Sigmoid colon (tissue), 7 donors: ENCODE data around the gene SIX1. TPM values are rescaled to one million over a fixed set of nuclear protein-coding genes. Genes with fewer than 3 reads are reported as not detected.

Experiments
- DNase-seq: peaks from one replicate; pipeline ENCODE4 v3.0.0-alpha.2; 2019
- H3K27ac ChIP-seq, 4 donors: fragments of 200-600 bp; sonication (generic); one replicate each; pipeline ENCODE4 v1.5.1; 2016 to 2019; ENCODE audit warnings: mild to moderate bottlenecking in 1 of 4
- H3K27me3 ChIP-seq, 3 donors: fragments of 200-600 bp; sonication (generic); one replicate each; pipeline ENCODE4 v1.5.1; 2019; ENCODE audit warnings: mild to moderate bottlenecking in 1 of 3
- H3K36me3 ChIP-seq, 4 donors: fragments of 200-600 bp; sonication (generic); one replicate each; pipeline ENCODE4 v1.5.1; 2016 to 2019
- H3K4me1 ChIP-seq, 4 donors: fragments of 200-600 bp; sonication (generic); one replicate each; pipeline ENCODE4 v1.5.1; 2017 to 2019
- H3K4me3 ChIP-seq, 4 donors: fragments of 200-600 bp; sonication (generic); one replicate each; pipeline ENCODE4 v1.5.1; 2017 to 2019; ENCODE audit warnings: mild to moderate bottlenecking in 2 of 4, moderate library complexity in 1 of 4
- H3K9me3 ChIP-seq, 4 donors: fragments of 200-600 bp in 3 of 4; sonication (generic) in 3 of 4; one replicate each; pipeline versions ENCODE4 v1.5.1 to v1.6.1; 2013 to 2019
- EP300 ChIP-seq, 4 donors: sonication (generic); formaldehyde crosslinking; IDR thresholded peaks; one replicate each; pipeline ENCODE4 v1.6.1; 2017; ENCODE audit warnings: antibody characterized with exemption in 4 of 4
- POLR2A ChIP-seq, 2 donors: fragments of 450-650 bp; IDR thresholded peaks; one replicate each; pipeline ENCODE4 v1.6.1; 2016; ENCODE audit warnings: antibody characterized with exemption in 2 of 2, mild to moderate bottlenecking in 2 of 2, moderate library complexity in 2 of 2
- POLR2AphosphoS5 ChIP-seq, 4 donors: sonication (generic); formaldehyde crosslinking; IDR thresholded peaks; one replicate each; pipeline ENCODE4 v1.6.1; 2017; ENCODE audit warnings: antibody characterized with exemption in 4 of 4
- WGBS, 2 donors: extraction: QIAGEN DNeasy Blood & Tissue Kit; methylation state at CpG; one replicate each; pipeline ENCODE4 v1.1.7; 2013; 5-methylcytosine and 5-hydroxymethylcytosine counted together
- intact Hi-C: fragments of 100-400 bp; cut with DNase I; formaldehyde crosslinking; loops from one replicate; pipeline ENCODE4 v1.15.1; 2023
- polyA plus RNA-seq, 3 donors: library from polyadenylated mRNA; stranded (reverse); fragments of 200-250 nt; gene quantifications; one replicate each; pipeline ENCODE4 v1.2.3, GENCODE V29; 2013
- total RNA-seq, 4 donors: library from RNA; depleted of rRNA; stranded (reverse); fragments of >200 nt; gene quantifications; one replicate each; pipeline ENCODE4 v1.1.0, GENCODE V29; 2016
- TF ChIP-seq, protein P1 (sequence below), 4 experiments: fragments of 450-650 bp in 3 of 4; fragments of 200-600 bp in 1 of 4; IDR thresholded peaks; one replicate each; pipeline ENCODE4 v1.5.1; 2016 to 2019; ENCODE audit warnings: antibody characterized with exemption in 4 of 4, mild to moderate bottlenecking in 3 of 4, moderate library complexity in 2 of 4
- donor health status: healthy with polysubstance abuse.
- donor health status: Bipolar disorder and iron deficiency.
- donor health status: healthy.

The SIX1 gene
- total and polyA plus RNA-seq, 7 donors = 0.01 to 0.71 TPM; not detected in 5

DNA sequence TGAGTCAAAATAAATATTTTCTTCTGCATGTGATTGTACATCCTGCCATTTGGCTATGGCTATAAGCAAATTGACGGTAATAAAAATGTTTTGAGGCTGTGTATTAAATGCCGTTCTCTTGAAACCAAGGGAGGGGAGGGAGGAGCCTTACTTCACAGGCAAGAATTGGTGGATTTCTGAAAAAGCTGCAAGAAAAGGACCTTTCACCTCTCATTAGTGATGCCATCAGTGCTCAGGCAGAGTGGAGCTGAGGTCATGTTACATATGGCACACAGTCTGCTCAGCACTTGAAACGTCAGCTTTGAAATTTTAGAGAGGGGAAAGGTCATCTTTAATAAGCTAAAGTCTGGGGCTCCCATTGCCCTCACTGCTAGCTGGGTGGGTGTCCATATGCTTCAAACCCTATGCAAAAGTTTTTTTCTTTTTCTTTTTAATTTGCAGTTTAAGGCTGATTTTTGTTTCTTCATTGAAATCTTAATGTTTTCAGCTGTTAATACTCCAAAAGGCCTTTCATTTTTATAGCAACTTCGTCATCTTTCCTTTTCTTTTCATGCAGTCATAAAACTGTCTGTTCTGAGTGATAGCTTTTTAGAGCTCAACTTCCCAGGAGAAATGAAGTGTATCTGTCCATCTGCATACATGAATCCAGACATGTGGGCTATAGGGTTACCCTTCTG lies 9.8 kb upstream of the SIX1 start:
- H3K4me3 ChIP-seq = no peak overlapping the region
- no peaks in the 10 kb centered on the region for H3K9me3 ChIP-seq
- DNase-seq = no peak
- intact Hi-C loops = no loop called here
- WGBS, 2 donors = 13 to 35% methylated on average over 4 of the region's 4 CpGs
- no peak overlapping the region for H3K27ac ChIP-seq
- H3K36me3 ChIP-seq = no peaks in the 10 kb centered on the region
- peaks cover 45 to 99% (median 68%) of the 10 kb centered on the region in 3 donors for H3K27me3 ChIP-seq
- H3K4me1 ChIP-seq = peaks cover 0 to 26% (median 20%) of the 10 kb centered on the region in 4 donors
- no peak for TF ChIP-seq POLR2AphosphoS5 (IDR thresholded peaks at IDR 0.05)
- no peak for TF ChIP-seq EP300 (IDR thresholded peaks at IDR 0.05)

DNA sequence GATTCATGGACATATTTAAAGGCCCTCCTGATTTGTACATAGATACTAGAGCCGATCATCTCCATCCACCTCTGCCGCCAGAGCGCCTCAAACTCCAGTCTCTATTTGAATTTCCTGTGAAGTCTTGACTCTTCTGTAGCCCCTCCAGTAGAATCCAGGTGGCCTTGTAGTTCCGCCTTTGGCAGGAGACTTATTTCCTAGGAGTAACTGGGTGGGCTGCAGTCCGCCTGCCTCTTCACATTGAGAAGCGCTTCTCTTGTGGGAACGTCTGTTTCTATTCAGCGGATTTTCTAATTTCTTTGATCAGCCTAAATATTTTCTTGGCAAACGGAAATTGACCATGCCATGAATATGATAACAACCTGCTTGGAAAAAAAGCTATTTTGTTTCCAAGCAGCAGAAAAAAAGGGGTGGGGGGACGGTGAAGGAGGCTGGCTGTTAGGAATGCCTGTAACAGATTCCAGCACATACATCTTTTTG lies 9.0 kb upstream of the SIX1 start:
- DNase-seq = no peak
- H3K27me3 ChIP-seq = peaks cover 52 to 99% (median 68%) of the 10 kb centered on the region in 3 donors
- H3K4me3 ChIP-seq = no peak overlapping the region
- H3K9me3 ChIP-seq = no peaks in the 10 kb centered on the region
- intact Hi-C loops = no loop called here
- H3K4me1 ChIP-seq = peaks cover 0 to 28% (median 21%) of the 10 kb centered on the region in 4 donors
- H3K36me3 ChIP-seq = no peaks in the 10 kb centered on the region
- 31 to 32% methylated on average over 10 of the region's 10 CpGs for WGBS, 2 donors
- no peak overlapping the region for H3K27ac ChIP-seq
- TF ChIP-seq POLR2AphosphoS5 (IDR thresholded peaks at IDR 0.05) (no peak), POLR2A (IDR thresholded peaks at IDR 0.05) (no peak)

DNA sequence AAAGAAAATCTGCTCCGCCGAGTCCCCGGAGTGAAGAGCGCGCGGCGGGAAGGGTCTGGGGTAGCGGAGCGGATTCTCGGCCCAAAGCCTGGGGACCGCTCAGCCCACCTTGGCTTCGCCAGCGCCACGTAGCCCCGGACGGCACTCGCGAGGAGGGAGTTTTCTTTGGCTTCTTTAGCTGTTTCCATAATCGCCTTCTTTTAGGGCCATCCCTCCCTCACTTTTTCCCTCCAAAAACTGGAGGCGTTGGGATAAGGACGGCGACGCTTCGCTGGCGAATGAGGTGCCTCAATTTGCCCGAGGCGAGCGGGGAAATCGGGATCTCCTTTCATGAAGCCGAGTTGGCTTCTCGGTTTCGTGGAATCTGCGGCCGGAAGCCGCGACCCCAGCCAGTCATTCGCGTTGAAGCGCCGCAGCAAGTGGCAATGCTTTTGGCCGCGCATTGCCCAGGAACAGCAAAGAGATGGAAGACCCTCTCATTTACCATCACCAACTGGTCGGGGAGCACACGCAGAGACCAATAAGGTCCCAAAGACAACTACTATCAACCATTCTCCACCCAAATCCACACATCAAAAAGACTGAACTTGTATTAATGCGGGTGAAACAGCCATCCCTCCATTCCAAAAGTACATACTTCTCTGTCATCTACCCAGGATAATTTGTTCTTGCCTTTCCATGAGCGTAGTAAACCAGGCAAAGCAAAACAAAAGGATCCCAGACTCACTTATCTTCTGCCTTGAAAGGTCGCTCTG lies 8.4 kb upstream of the SIX1 start:
- intact Hi-C loops = no loop called here
- TF ChIP-seq POLR2A (IDR thresholded peaks at IDR 0.05) = no peak
- no peak for TF ChIP-seq EP300 (IDR thresholded peaks at IDR 0.05)
- no peak for TF ChIP-seq POLR2AphosphoS5 (IDR thresholded peaks at IDR 0.05)
- TF ChIP-seq, protein P1, sequence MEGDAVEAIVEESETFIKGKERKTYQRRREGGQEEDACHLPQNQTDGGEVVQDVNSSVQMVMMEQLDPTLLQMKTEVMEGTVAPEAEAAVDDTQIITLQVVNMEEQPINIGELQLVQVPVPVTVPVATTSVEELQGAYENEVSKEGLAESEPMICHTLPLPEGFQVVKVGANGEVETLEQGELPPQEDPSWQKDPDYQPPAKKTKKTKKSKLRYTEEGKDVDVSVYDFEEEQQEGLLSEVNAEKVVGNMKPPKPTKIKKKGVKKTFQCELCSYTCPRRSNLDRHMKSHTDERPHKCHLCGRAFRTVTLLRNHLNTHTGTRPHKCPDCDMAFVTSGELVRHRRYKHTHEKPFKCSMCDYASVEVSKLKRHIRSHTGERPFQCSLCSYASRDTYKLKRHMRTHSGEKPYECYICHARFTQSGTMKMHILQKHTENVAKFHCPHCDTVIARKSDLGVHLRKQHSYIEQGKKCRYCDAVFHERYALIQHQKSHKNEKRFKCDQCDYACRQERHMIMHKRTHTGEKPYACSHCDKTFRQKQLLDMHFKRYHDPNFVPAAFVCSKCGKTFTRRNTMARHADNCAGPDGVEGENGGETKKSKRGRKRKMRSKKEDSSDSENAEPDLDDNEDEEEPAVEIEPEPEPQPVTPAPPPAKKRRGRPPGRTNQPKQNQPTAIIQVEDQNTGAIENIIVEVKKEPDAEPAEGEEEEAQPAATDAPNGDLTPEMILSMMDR (IDR thresholded peaks at IDR 0.05) = no peak
- Histone ChIP-seq H3K9me3 (no peaks in the 10 kb centered on the region), H3K36me3 (no peaks in the 10 kb centered on the region), H3K27me3 (peaks cover 58 to 99% (median 73%) of the 10 kb centered on the region in 3 donors), H3K4me3 (peak overlapping the region; percentile 27 to 59 (median 48)), H3K4me1 (peaks cover 0 to 34% (median 26%) of the 10 kb centered on the region in 4 donors), H3K27ac (no peak overlapping the region)
- DNase-seq = no peak
- 2 to 4% methylated on average over 47 of the region's 47 CpGs for WGBS, 2 donors

DNA sequence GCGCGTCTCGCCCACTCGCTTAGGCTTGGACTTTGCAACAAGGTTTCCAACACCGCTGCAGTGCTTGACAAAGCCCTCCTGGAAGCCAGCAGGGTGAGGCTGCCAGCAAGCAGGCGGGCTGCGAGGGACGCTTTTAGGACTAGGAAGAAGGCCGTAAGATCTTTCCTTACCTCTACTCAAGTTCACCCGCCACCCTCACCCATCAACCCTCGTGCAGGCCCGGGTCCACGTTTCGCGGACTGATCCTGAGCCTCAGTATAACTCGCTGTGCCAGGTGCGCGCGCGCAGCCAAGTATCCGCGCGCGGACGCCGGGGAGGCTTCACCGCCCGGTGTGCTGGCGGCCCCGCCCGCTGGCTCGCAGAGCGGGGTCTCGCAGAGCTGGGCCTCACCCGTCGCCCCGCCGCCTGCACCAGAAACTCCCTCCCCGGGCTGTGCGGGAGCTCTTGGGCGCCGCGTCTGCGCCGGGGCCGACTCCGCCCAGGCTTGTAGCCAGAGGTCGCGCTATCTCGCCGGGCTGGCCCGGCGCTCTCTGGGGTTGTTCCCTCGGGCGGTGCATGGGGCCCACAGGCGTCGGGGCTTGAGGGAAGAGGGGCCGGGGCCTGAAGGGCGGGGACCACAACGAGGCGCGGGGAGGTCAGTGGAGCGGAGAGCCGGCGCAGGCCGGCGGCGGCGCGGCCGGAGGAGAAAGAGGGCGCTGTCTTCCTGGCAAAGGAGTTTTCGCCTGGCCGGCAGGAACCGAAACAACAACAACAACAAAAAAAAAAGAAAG lies 7.6 kb upstream of the SIX1 start:
- Histone ChIP-seq H3K27ac (no peak overlapping the region), H3K27me3 (peaks cover 66 to 100% (median 75%) of the 10 kb centered on the region in 3 donors), H3K4me3 (peak overlapping the region; percentile 27 to 59 (median 48)), H3K36me3 (no peaks in the 10 kb centered on the region), H3K9me3 (no peaks in the 10 kb centered on the region), H3K4me1 (peaks cover 0 to 42% (median 32%) of the 10 kb centered on the region in 4 donors)
- TF ChIP-seq, protein P1 (IDR thresholded peaks at IDR 0.05) = no peak
- TF ChIP-seq POLR2AphosphoS5 (IDR thresholded peaks at IDR 0.05) = no peak
- TF ChIP-seq POLR2A (IDR thresholded peaks at IDR 0.05) = no peak
- no peak for TF ChIP-seq EP300 (IDR thresholded peaks at IDR 0.05)
- WGBS, 2 donors = 1 to 2% methylated on average over 75 of the region's 75 CpGs
- DNase-seq = no peak
- intact Hi-C loops = no loop called here

DNA sequence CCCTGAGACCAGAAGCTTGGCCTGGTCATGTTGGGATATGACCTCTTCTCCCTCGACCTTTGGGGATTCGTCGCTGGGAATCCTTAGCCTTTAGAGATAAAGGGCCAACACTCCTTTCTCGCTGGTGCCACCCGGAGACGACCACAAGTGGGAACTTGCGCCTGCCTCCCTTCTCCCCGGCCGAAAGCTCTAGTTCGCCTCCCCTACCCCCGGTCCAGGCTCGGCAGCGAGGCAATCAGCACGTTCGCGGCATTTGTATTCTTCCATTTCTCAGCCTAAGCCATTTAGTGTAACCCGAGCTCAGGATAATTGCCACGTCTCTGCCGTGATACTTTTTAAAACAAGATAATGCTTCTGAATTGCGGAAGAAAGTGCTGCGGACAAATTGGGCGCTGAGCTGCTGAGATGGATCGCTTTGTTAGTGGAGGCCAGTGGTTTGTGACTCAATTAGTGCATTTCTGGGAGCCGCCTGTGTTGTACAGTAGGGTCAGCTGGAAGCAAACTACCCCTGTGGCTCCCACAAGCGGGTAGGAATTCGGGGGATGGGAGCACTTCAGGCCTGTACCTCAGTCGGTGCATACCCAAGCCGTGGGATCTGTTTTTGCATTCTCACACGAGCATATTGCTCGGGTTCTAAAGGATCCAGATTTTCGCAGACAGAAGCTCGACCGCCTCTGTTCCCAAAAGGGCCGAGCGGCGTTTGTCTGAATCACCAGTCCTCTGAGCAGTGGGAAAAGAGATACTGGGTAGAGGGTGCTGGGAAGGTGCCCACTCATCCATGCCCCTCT lies 6.8 kb upstream of the SIX1 start:
- 12 to 15% methylated on average over 36 of the region's 36 CpGs for WGBS, 2 donors
- no peaks in the 10 kb centered on the region for H3K9me3 ChIP-seq
- DNase-seq = no peak
- peak overlapping the region in 2 of 4 donors; percentile 55 to 59 for H3K4me3 ChIP-seq
- peaks cover 73 to 100% (median 82%) of the 10 kb centered on the region in 3 donors for H3K27me3 ChIP-seq
- TF ChIP-seq, protein P1 (IDR thresholded peaks at IDR 0.05) = no peak
- TF ChIP-seq POLR2A (IDR thresholded peaks at IDR 0.05) = no peak
- TF ChIP-seq POLR2AphosphoS5 (IDR thresholded peaks at IDR 0.05) = no peak
- no peak for TF ChIP-seq EP300 (IDR thresholded peaks at IDR 0.05)
- no peak overlapping the region for H3K27ac ChIP-seq
- no peaks in the 10 kb centered on the region for H3K36me3 ChIP-seq
- intact Hi-C loops = no loop called here
- peaks cover 0 to 44% (median 32%) of the 10 kb centered on the region in 4 donors for H3K4me1 ChIP-seq
